Germinal center (tissue), 1 donor: Measurements from ENCODE around the gene RTEL1.
"Not testable (repeated sequence)": the region's sequence is repeated elsewhere in the genome, so short reads cannot be mapped to it uniquely, and the experiment has no call there.

Experiments used
- DNase-seq: peaks from one replicate; pipeline ENCODE4 v3.0.0; 2012; ENCODE audit warnings: mixed read lengths, low spot score

RTEL1 gene

DNA sequence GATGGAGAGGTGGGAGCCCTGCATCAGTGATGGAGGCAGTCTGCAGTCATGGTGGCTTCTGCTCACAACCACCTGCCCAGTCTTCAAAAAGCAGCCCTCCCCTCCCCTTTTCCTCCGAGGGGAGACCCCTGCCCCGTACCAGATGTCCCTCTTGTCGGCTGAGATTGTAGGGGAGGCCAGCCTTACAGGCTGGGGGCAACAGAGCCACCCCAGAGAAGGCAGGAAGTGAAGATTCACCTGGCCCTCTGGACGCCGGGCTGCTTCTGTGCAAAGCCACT lies 42.9 kb downstream of the RTEL1 start:
- no peak for DNase-seq

- no peak for DNase-seq
Observed at GRCh38 chr20:63701329-63702035, 43.4 kb downstream of the RTEL1 start.

GRCh38 chr20:63702036-63702665 lies 44.0 kb downstream of the RTEL1 start:
- DNase-seq, result no peak

GRCh38 chr20:63702751-63703470 lies 44.8 kb downstream of the RTEL1 start:
- DNase-seq, result no peak

- DNase-seq, result no peak
Observed at GRCh38 chr20:63703471-63703975, 45.4 kb downstream of the RTEL1 start.

- DNase-seq, result no peak
Observed at GRCh38 chr20:63703976-63704748, 46.0 kb downstream of the RTEL1 start.

- no peak for DNase-seq
Observed at GRCh38 chr20:63704749-63705117, 46.6 kb downstream of the RTEL1 start.

DNA sequence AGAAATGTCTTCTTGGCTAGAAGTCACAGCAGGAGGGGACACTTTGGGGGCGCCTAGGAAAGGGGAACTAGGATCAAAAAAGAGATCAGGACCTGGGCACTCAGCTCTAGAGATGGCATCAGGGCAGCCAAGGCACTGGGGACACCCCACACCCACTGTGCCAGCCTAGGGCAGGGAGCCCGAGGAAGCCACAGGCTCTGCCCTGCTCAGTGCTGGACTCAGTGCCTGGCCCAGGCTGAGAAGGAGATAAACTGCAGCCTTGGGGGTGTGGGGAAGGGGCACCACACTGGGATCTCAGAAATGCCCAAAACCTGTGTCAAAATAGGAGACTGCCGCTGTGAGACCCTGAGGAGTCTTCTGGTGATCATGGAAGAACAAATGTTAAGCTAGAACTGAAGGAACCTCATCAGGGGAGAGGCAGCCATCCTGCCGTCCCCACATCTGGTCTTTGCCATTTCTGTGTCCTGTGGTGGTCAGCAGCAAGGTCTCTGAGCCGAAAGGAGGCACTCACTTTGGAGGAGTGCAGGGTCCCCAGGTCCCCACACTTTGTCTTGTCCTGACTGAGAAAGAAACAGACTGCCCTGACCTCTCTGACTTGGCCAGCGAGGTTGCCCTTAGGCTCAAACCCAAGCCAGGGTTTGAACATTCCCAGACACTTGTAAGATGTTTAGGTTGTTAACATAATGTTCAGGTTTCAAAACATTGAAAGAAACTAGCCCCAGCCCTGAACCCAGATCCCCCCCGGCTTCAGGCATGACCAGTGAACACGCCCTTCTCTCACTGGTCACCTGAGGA lies 47.3 kb downstream of the RTEL1 start:
- no peak for DNase-seq

GRCh38 chr20:63706027-63706695 lies 48.0 kb downstream of the RTEL1 start:
- no peak for DNase-seq

GRCh38 chr20:63706852-63707557 lies 48.9 kb downstream of the RTEL1 start:
- DNase-seq, result peak; percentile 35

- DNase-seq, result peak; percentile 87
Observed at GRCh38 chr20:63707558-63708300, 49.6 kb downstream of the RTEL1 start, which contains the start of the genes ARFRP1 and ZGPAT. Gene ARFRP1, minus strand, starts transcription at chr20:63707976. Its CDS starts 885 bp downstream, at chr20:63707091. Gene ZGPAT, plus strand, starts transcription at chr20:63708039. Its CDS starts 542 bp downstream, at chr20:63708581.

GRCh38 chr20:63708301-63709148 lies 50.4 kb downstream of the RTEL1 start:
- peak; percentile 11 for DNase-seq

GRCh38 chr20:63709149-63709527 lies 51.0 kb downstream of the RTEL1 start:
- peak; percentile 0 for DNase-seq

GRCh38 chr20:63711085-63711645 lies 53.1 kb downstream of the RTEL1 start:
- no peak for DNase-seq

DNA sequence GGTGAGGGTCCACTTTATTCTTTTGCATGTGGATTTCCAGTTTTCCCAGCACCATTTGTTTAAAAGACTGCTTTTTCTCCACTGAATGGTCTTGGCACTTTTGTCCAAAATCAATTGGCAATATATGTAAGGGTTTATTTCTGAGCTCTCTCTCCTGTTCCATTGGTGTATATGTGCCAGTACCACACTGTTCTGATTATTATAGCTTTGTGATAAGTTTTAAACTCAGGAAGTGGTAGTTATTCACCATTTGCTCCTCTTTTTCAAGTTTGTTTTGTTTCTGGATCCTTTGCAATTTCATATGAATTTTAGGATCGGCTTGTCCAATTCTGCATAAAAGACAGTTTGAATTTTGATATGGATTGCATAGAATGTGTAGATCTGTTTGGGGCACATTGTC lies 54.1 kb downstream of the RTEL1 start:
- no peak for DNase-seq

DNA sequence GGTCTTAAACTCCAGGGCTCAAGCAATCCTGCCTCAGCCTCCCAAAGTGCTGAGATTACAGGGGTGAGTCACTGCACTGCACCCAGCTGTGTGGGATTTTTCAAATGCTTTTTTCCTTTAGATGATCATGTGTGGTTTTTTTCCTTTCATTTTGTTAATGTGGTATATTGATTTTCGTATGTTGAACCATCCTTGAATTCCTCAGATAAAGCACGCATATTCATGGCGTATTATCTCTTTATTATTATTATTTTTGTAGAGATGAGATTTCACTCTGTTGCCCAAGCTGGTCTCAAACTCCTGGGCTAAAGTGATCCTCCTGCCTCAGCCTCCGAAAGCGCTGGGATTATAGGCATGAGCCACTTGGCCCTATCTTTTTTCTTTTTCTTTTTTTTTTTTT lies 56.7 kb downstream of the RTEL1 start:
- no peak for DNase-seq

DNA sequence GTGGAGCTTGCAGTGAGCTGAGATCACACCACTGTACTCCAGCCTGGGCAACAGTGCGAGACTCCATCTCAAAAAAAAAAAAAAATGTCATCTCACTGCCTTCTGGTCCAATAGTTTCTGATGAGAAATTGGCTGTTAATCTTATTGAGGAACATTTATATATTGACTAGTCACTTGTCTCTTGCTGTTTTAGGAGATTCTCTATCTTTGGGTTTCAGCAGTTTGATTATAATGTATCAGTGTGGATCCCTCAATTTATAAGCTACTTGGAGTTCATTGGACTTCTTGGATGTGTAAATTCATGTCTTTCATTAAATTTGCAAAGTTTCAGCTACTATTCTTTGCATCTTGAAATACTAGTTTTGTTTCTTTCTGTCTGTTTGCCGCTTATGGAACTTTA lies 60.9 kb downstream of the RTEL1 start:
- DNase-seq, result no peak

DNA sequence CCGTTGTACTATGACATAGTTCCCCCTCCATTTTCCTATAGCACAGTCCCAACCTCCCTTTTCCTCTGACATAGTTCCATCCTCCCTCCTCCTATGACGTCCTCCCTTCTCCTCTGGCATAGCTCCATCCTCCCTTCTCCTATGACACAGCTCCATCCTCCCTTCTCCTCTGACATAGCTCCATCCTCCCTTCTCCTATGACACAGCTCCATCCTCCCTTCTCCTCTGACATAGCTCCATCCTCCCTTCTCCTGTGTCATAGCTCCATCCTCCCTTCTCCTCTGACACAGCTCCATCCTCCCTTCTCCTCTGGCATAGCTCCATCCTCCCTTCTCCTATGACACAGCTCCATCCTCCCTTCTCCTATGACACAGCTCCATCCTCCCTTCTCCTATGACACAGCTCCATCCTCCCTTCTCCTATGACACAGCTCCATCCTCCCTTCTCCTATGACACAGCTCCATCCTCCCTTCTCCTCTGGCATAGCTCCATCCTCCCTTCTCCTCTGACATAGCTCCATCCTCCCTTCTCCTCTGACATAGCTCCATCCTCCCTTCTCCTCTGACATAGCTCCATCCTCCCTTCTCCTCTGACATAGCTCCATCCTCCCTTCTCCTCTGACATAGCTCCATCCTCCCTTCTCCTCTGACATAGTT lies 65.0 kb downstream of the RTEL1 start:
- not testable (repeated sequence) for DNase-seq
